ENCODE data around the gene THSD8.
"Not testable (repeated sequence)": the region's sequence is repeated elsewhere in the genome, so short reads cannot be mapped to it uniquely, and the experiment has no call there.

THSD8 gene

DNA sequence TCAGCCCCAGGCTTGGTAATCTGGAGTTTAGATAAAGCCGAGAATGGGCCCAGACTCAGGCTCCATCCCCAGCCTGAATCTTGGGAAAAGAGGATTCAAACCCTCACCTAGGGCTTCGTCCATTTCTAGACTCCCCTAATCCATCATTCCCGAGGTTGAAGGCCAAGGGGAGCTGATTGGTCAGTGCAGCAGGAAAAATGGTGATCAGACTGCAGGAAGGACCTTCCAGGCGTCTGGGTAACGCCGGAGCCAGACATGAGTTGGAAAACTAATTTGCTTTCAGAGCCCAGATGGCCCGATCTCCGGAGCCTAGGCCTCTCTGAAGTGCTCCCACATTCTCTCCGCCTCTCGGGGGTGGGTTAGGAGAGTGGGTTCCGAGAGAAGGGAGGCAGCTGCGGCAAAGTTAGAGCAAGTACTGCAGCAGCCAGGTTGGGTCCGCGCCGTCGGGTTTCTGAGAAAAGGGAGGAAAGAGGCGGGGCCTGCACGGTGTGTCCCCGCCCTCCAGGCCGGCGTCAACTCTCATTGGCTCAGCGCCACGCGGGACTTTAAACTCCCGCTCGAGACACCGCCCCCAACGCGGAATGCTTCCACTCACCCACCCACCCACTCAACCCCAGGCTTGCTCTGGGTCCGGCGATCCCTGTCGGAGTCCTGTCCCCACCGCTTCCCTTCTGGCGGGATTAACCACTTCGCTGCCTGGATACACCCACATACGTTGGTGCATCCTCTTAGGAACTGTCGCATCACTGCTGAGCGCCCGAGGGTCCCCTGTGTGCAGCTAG lies 33.3 kb downstream of the THSD8 start:
- Histone ChIP-seq H3K27me3 (ENCODE audit: low read depth) (no peaks in the 10 kb centered on the region; the same call in none of the 2 replicates), H3K9me3 (no peaks in the 10 kb centered on the region), H3K4me1 (peaks cover 19% of the 10 kb centered on the region), H3K4me3 (peak overlapping the region; percentile 69; the same call in 1 of the 2 replicates), H3K36me3 (replicated peaks) (0 out of 2 replicates have a peak, but pooled peaks cover 7% of the 10 kb centered on the region)
- peak in 1 of 2 experiments; percentile 73 for DNase-seq (ENCODE audit: low spot score in 2 of 2)
- in situ Hi-C loops (cut with MboI; ENCODE audit: low sequenced_read_pairs) = no loop called here

DNA sequence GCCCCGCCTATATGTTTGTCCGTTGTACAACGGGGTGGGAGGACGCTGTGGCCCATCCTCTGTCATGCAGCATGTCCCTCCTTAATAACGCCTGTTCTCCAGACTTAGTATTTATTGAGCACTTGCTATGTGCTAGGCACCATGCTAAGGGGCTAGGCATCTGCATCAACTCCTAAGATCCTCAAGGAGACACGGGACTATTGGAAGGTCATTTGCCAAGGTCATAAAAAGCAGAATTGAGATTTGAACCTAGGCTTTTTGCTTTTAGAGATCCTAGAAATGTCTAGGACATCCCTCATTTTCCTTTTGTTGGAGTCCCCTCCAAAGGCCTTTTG lies 34.6 kb downstream of the THSD8 start:
- 0 out of 2 replicates have a peak, but pooled peaks cover 10% of the 10 kb centered on the region for H3K36me3 ChIP-seq (replicated peaks)
- H3K4me1 ChIP-seq = peaks cover 22% of the 10 kb centered on the region
- no peak for DNase-seq (ENCODE audit: low spot score in 2 of 2)
- in situ Hi-C loops (cut with MboI; ENCODE audit: low sequenced_read_pairs) = no loop called here
- H3K27me3 ChIP-seq (ENCODE audit: low read depth) = no peaks in the 10 kb centered on the region; the same call in 1 of the 2 replicates
- no peaks in the 10 kb centered on the region for H3K9me3 ChIP-seq
- no peak overlapping the region; the same call in 1 of the 2 replicates for H3K4me3 ChIP-seq

DNA sequence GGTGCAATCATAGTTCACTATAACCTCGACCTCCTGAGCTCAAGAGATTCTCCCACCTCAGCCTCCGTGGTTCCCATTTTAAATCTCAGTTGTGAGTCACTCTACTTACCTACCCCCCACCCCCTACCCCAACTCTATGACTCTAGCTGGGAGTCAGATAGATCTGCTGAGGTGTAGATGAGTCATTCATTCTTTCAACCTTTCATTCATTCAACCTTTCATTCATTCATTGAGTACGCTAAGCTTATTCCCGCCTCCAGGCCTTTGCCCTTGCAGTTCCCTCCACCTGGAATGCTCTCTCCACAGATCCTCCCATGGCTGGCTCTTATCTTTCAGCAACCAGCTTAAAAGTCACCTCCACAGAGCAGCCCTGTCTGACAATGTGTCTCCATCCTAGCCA lies 35.4 kb downstream of the THSD8 start:
- in situ Hi-C loops (cut with MboI; ENCODE audit: low sequenced_read_pairs) = no loop called here
- no peaks in the 10 kb centered on the region for H3K9me3 ChIP-seq
- H3K27me3 ChIP-seq (ENCODE audit: low read depth) = no peaks in the 10 kb centered on the region; the same call in 1 of the 2 replicates
- no peak overlapping the region for H3K4me3 ChIP-seq
- H3K36me3 ChIP-seq (replicated peaks) = 0 out of 2 replicates have a peak, but pooled peaks cover 10% of the 10 kb centered on the region
- H3K4me1 ChIP-seq = peaks cover 22% of the 10 kb centered on the region
- no peak for DNase-seq (ENCODE audit: low spot score in 2 of 2)

DNA sequence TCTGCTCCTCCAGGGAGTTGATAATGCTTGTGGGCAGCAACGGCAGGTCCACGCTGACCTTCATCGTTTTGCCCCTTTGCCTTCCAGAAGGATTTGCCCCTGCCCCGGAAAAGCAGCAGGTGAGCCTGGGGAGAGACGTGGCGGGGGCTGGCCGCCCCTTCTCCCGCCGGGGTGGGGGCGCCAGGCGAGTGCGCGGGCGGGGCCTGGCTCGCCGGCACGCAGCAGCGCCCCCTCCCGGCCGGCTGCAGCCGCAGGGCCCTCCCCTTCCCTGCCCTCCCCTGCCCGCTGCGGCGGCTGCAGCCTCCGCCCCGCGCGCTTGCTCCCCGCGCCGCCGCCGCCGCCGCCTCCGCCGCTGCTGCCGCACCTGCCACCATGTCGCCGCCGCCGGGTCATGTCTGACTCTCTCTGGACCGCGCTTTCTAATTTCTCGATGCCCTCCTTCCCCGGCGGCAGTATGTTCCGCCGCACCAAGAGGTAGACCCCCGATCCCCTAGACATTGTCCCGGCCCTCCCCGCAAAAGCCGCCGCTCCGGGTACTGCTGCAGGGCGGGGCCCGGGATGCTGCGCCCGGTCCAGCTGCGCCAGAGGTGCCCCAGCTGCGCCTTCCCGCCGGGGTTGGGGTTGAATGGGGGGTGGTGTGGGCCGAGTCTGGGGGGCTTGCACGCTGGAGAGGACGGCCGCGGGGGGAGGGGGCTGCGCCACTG lies 36.5 kb downstream of the THSD8 start, which contains the start of gene MAST1:
MAST1 (plus strand) TSS at position 334 of the 704 bp plus-strand sequence; CDS start at position 392, 58 bp downstream.
- DNase-seq (ENCODE audit: low spot score in 2 of 2) = peak; percentile 48 to 79
- H3K27me3 ChIP-seq (ENCODE audit: low read depth) = no peaks in the 10 kb centered on the region
- H3K4me3 ChIP-seq = peak within 1 kb of the TSS; percentile 76
- peaks cover 15% of the 10 kb centered on the region for H3K4me1 ChIP-seq
- H3K9me3 ChIP-seq = no peaks in the 10 kb centered on the region
- in situ Hi-C loops (cut with MboI; ENCODE audit: low sequenced_read_pairs) = no loop called here
- H3K36me3 ChIP-seq (replicated peaks) = peaks cover 10% of the 10 kb centered on the region; the same call in 1 of the 2 replicates

DNA sequence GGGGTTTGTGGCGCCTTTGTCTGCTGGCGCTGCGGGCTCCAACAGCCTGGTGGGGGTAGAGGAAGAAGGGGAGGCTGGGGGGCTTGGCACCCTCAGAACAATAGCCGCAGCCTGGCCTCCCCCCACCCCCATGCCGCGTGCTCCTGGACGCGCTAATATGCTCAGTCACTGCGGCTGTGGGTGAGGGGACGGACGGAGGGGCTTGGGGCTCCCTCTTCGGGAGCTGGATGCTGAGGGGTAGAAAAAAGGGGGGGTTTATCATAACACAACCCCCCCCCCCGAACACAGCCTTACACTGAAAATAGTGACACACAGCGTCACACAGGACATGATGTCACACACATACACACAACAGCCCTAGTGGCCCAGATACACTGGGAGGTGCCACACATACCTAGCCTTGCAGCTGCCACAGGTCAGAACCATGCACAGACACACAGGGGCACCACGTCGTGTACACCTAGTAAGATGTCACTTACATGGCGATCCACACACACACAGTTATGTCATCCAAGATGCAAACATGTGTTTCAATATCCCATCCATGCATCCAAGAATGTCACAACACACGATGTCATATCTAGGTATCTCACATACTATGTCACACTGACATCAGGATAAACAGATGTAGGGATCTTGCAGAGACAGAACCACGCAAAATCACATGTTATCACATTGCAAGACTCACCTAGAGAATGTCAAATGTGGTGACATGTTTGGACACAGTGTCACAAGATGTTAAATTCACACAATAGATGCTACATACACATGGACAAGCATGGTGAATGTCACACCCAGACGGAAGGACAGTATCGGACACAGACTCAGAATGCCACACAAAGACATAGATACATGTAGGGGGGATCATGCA lies 37.3 kb downstream of the THSD8 start:
- Histone ChIP-seq H3K4me1 (peaks cover 15% of the 10 kb centered on the region), H3K36me3 (replicated peaks) (peaks cover 18% of the 10 kb centered on the region; the same call in 1 of the 2 replicates), H3K9me3 (no peaks in the 10 kb centered on the region), H3K4me3 (peak overlapping the region; percentile 76), H3K27me3 (ENCODE audit: low read depth) (no peaks in the 10 kb centered on the region)
- peak in 1 of 2 experiments; percentile 29 for DNase-seq (ENCODE audit: low spot score in 2 of 2)
- in situ Hi-C loops (cut with MboI; ENCODE audit: low sequenced_read_pairs) = no loop called here

DNA sequence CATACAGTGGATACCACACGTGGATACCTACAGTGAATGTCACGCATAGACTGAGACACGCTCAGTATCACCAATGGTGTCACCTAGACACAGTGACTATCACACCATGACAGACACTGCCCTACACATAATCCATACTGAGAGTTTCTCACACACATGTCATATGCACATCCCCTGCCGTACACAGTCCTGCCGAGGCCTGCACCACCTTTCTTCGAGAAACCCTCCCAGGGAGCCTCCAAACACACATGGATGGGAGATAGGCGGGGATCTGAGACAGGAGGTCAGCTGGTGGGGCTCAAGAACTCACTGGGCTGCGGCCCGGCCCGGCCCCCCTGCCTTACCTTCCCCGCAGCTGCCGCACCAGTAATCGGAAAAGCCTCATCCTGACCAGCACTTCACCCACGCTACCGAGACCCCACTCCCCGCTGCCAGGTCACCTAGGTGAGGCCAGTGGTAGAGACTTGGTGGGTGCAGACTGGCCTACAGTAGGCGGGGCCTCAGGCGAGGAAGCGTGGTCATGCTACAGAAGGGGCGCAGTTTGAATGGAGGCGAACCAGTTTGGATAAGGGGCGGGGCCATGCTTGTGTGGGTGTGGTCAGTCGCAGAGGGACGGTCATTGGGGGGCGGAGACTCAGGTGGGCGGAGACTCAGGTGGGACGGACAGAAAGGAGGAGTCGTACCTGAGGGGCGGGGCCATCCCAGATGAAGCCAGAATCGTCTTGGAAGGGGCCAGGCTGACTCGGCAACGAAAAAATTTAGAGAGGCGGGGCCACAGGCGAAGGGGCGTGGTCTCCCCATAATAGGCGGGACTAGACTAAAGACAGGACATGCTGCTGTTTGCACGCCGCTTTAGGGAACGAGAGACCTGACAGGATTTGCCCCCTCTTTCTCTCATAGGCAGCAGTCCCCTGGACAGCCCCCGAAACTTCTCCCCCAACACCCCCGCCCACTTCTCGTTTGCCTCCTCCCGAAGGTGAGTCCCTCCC lies 38.5 kb downstream of the THSD8 start:
- in situ Hi-C loops (cut with MboI; ENCODE audit: low sequenced_read_pairs) = no loop called here
- H3K9me3 ChIP-seq = no peaks in the 10 kb centered on the region
- no peaks in the 10 kb centered on the region for H3K27me3 ChIP-seq (ENCODE audit: low read depth)
- no peak overlapping the region for H3K4me3 ChIP-seq
- peaks cover 11% of the 10 kb centered on the region for H3K4me1 ChIP-seq
- peaks cover 18% of the 10 kb centered on the region; the same call in 1 of the 2 replicates for H3K36me3 ChIP-seq (replicated peaks)
- DNase-seq (ENCODE audit: low spot score in 2 of 2) = peak; percentile 34 to 94

DNA sequence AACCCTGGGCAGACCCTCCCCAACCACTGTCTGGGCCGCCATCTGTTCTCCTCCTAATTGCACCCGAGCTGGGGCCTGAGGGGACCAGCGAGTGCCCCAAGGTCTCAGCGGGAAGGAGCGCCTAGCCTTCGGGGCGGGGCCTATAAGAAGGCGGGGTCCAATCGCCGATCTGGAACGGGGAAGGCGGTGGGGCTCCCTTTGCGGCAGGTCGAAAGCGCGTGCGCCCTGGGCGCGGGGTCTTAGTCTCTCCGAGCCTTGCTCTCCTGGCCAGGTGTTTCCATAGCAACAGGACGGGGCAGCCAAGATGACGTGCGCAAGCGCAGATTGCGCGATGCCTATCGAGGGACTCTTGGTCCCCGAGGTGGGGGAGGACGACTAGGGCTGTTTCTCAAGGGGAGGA lies 39.2 kb downstream of the THSD8 start:
- in situ Hi-C loops (cut with MboI; ENCODE audit: low sequenced_read_pairs) = no loop called here
- Histone ChIP-seq H3K27me3 (ENCODE audit: low read depth) (no peaks in the 10 kb centered on the region), H3K4me1 (peaks cover 8% of the 10 kb centered on the region), H3K36me3 (replicated peaks) (peaks cover 18% of the 10 kb centered on the region; the same call in 1 of the 2 replicates), H3K4me3 (no peak overlapping the region), H3K9me3 (no peaks in the 10 kb centered on the region)
- DNase-seq (ENCODE audit: low spot score in 2 of 2) = peak in 1 of 2 experiments; percentile 20

DNA sequence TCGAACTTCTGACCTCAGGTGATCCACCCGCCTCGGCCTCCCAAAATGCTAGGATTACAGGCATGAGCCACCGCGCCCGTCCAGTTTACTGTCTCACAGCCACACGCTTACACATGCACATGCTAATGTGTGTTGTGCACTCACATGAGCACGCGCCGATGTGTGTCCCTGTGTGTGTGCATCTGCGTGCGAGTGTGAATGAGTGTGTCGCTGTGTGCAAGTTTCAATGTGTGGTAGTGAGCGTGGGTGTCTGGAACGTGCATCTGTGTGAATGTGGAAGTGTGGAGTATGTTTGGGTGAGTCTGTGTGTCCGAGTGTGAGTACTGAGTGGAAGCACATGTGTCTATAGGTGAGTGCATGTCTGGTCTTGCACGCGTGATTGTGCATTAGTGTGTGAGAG lies 40.6 kb downstream of the THSD8 start:
- Histone ChIP-seq H3K9me3 (no peaks in the 10 kb centered on the region), H3K4me1 (peaks cover 11% of the 10 kb centered on the region), H3K4me3 (no peak overlapping the region), H3K36me3 (replicated peaks) (peaks cover 20% of the 10 kb centered on the region), H3K27me3 (ENCODE audit: low read depth) (no peaks in the 10 kb centered on the region)
- no peak for DNase-seq (ENCODE audit: low spot score in 2 of 2)
- in situ Hi-C loops (cut with MboI; ENCODE audit: low sequenced_read_pairs) = no loop called here

DNA sequence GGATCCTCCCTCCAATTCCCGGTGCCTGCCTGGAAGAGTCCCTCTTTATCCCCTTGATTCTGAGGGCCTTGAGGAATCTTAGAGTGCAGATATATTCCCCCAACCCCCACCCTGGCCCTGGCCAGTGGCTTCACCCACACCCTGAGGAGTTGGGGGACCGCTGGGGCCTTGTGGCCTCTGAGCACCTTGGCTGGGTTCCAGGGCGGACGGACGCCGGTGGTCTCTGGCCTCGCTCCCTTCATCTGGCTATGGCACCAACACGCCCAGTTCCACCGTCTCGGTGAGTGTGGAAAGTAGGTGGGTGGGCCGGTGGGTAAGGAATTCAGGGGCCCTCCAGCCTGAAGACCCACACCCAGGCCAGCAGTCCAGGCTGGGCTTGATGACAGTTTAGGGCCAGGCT lies 41.5 kb downstream of the THSD8 start:
- no peak overlapping the region for H3K4me3 ChIP-seq
- H3K36me3 ChIP-seq (replicated peaks) = peaks cover 29% of the 10 kb centered on the region
- in situ Hi-C loops (cut with MboI; ENCODE audit: low sequenced_read_pairs) = no loop called here
- H3K27me3 ChIP-seq (ENCODE audit: low read depth) = no peaks in the 10 kb centered on the region
- H3K9me3 ChIP-seq = no peaks in the 10 kb centered on the region
- H3K4me1 ChIP-seq = peaks cover 11% of the 10 kb centered on the region
- no peak for DNase-seq (ENCODE audit: low spot score in 2 of 2)

DNA sequence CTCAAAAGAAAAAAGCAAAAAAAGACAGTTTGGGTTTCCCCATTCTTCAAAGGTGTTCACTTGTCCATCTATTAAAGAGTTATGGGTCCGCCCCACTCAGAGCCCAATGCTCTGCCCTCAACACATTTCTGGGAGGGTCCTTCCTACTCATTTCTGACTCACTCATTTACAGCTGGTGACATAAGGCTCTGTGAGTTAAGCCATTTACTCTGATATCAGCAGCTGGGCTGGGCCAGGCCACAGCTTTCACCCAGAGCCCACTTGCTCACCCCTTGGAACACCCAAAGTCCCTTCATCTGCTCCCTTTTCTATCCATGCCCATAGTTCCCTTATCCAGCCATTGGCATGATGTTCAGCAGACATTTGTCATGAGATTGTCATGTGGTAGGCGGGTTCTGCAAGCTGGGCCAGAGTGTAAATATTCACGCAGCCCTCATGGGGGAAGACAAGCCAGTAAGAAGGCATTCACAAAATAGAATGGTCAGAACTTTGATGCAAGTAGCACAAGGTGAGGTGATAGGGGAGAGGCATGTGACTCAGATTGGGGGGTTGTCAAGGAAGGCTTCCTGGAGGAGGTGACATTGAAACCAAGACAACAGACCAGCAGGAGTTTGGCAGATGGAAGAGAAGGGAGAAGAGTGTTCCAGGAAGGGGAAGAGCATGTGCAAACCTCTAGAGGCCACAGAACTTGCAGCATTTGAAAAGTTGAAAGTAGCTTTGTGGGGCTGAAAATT lies 42.3 kb downstream of the THSD8 start:
- Histone ChIP-seq H3K4me1 (peaks cover 9% of the 10 kb centered on the region), H3K9me3 (no peaks in the 10 kb centered on the region), H3K27me3 (ENCODE audit: low read depth) (no peaks in the 10 kb centered on the region), H3K4me3 (no peak overlapping the region), H3K36me3 (replicated peaks) (peaks cover 34% of the 10 kb centered on the region)
- DNase-seq (ENCODE audit: low spot score in 2 of 2) = no peak
- in situ Hi-C loops (cut with MboI; ENCODE audit: low sequenced_read_pairs) = no loop called here

DNA sequence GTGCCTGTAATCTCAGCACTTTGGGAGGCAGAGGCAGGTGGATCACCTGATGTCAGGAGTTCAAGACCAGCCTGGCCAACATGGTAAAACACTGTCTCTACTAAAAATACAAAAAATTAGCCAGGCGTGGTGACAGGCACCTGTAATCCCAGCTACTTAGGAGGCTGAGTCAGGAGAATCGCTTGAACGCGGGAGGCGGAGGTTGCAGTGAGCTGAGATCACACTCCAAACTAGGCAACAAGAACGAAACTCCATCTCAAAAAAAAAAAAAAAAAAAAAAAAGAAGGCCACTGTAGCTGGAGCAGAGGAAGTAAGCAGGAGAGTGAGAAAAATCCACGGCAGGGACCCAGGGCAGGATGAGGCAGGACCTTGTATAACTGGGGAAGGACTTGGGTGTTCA lies 44.7 kb downstream of the THSD8 start:
- H3K4me3 ChIP-seq; H3K4me1 ChIP-seq; in situ Hi-C loops (cut with MboI; ENCODE audit: low sequenced_read_pairs); DNase-seq (ENCODE audit: low spot score in 2 of 2); H3K27me3 ChIP-seq (ENCODE audit: low read depth); H3K9me3 ChIP-seq: not testable (repeated sequence)
- peaks cover 28% of the 10 kb centered on the region for H3K36me3 ChIP-seq (replicated peaks)

Data from HAP-1 (cell line).